HG02973 (cell line): ENCODE results near the gene GNG4.
A peak's percentile ranks its signal among the peaks of the same experiment; 100 is the strongest.

Experiments used
- ATAC-seq: cut with Tn5 transposase; IDR thresholded peaks from one replicate; pipeline ENCODE4 v1.9.1; 2021; ENCODE audit warnings: moderate library complexity; ENCODE audit not compliant: unreplicated experiment

GNG4 gene

GRCh38 chr1:235649368-235650163 lies at the start of gene GNG4:
Gene GNG4, minus strand, starts transcription at chr1:235649784. Its CDS starts 65,946 bp downstream, at chr1:235583838.
- peak; percentile 37 for ATAC-seq

GRCh38 chr1:235697508-235697907 lies 47.9 kb upstream of the GNG4 start:
- ATAC-seq = no peak

- no peak for ATAC-seq
Observed at GRCh38 chr1:235689356-235689755, 39.8 kb upstream of the GNG4 start.

- ATAC-seq = no peak
Observed at GRCh38 chr1:235688096-235688495, 38.5 kb upstream of the GNG4 start.

- no peak for ATAC-seq
Observed at GRCh38 chr1:235683653-235684052, 34.1 kb upstream of the GNG4 start.

GRCh38 chr1:235682216-235682615 lies 32.6 kb upstream of the GNG4 start:
- no peak for ATAC-seq

GRCh38 chr1:235679644-235680043 lies 30.1 kb upstream of the GNG4 start:
- ATAC-seq = no peak

GRCh38 chr1:235679005-235679404 lies 29.4 kb upstream of the GNG4 start:
- no peak for ATAC-seq

- no peak for ATAC-seq
Observed at GRCh38 chr1:235675152-235675890, 25.7 kb upstream of the GNG4 start.

- no peak for ATAC-seq
Observed at GRCh38 chr1:235673981-235674380, 24.4 kb upstream of the GNG4 start.

GRCh38 chr1:235671992-235672391 lies 22.4 kb upstream of the GNG4 start:
- no peak for ATAC-seq

- ATAC-seq = no peak
Observed at GRCh38 chr1:235670157-235670776, 20.7 kb upstream of the GNG4 start.

- ATAC-seq = no peak
Observed at GRCh38 chr1:235669277-235669676, 19.7 kb upstream of the GNG4 start.

- ATAC-seq = no peak
Observed at GRCh38 chr1:235663628-235664027, 14.0 kb upstream of the GNG4 start.

- ATAC-seq = no peak
Observed at GRCh38 chr1:235661568-235661967, 12.0 kb upstream of the GNG4 start.

GRCh38 chr1:235659186-235659771 lies 9.7 kb upstream of the GNG4 start:
- ATAC-seq = no peak

- no peak for ATAC-seq
Observed at GRCh38 chr1:235657747-235658526, 8.4 kb upstream of the GNG4 start.

- no peak for ATAC-seq
Observed at GRCh38 chr1:235657269-235657668, 7.7 kb upstream of the GNG4 start.

- ATAC-seq = no peak
Observed at GRCh38 chr1:235652364-235652763, 2.8 kb upstream of the GNG4 start.

- no peak for ATAC-seq
Observed at GRCh38 chr1:235651170-235651806, 1.7 kb upstream of the GNG4 start.
